Stimulated activated CD4-positive, alpha-beta T cell treated with anti-CD3 and anti-CD28 coated beads, Interleukin-15, amount 100 ng/mL, for 1 hour (primary cell): ENCODE results near the gene ARHGAP10.

Experiments
- DNase-seq, 2 donors: peaks; one replicate each; pipeline ENCODE4 v3.0.0-alpha.2; 2020; ENCODE audit warnings: low read depth in 1 of 2, low spot score in 1 of 2

ARHGAP10 gene

DNA sequence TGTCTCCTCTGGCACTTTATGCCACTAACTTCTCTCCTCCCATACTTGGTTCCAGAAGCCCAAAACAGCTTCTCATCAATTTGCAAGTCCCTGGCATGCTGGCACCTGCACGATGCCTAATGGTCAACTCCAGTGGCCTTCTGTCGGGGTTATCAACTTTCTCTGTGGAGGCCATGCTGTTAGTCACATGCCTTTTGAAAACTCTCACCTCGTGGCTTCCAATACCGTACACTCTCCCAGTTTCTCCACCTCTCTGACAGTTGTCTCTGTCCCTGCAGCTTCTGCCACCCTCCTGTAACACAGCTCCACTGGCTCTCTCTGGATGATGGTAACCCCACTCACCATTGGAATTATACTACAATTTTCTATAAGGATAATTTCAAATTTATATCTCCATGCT lies 386.3 kb downstream of the ARHGAP10 start:
- no peak for DNase-seq

DNA sequence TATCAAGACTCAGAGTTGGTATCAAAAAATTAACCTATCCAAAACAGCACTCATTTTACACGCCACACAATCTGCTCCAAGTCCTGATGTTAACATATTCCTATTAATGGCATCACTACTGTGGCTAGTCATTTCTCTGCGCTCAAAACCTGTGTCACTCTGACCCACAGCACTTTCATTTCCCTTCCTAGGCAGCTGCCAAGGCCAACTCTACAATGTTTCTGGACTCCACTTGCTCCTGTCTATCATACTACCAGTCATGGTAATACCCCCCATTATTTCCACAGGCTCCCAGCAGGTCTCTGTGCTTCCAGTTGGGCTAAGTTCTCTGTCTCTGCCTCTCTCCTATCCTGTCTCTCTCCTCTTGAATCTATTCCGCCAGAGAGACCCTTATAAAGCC lies 386.7 kb downstream of the ARHGAP10 start:
- DNase-seq = no peak

DNA sequence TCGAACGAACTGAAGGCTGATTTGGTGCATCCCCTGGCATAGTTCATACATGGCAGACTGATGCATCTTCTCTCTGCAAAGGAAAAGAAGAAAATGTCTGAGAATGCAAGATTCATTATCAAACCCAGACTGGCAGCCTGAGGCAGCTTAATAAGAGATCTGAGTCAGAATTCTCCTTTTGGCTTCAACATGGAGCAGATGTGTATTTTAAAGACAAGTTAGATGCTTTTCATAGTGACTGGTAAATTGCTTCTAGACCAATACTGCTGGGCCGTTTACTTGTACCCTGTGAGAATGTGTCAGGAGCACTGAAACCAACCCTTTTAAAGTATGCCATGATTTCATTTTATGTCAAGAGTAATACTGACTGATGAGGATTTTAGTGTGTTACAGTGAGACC lies 388.3 kb downstream of the ARHGAP10 start:
- no peak for DNase-seq
